ENCODE results near the gene GALNT8. TPM values are rescaled to one million over a fixed set of nuclear protein-coding genes. Genes with fewer than 3 reads are reported as not detected.

GALNT8 gene
- total RNA-seq, 1 experiment from 2014 or later = not detected

DNA sequence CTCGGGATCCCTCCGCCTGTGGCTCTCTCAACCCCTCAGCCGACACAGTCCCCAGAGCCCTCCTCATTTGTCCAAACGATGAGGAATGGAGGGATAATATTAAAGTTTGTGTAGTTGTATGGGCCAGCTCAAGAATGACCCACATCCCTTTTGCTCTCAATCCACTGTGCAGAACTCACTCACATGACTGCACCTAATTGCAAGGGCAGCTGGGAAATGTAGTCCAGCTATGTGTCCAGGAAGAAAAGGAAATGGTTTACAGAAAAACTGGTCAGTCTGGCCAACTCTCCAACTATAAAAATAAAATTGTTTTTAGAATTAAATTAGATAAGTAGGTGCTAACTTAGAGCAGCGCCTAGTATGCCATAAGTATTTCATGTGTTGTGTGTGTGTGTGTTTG is 66.6 kb downstream of the GALNT8 start:
- CTCF ChIA-PET = interaction anchor here (0.7 kb wide), 1 partner anchor 71 kb away, joined by 3 read pairs; no protein-coding TSS in a partner anchor

DNA sequence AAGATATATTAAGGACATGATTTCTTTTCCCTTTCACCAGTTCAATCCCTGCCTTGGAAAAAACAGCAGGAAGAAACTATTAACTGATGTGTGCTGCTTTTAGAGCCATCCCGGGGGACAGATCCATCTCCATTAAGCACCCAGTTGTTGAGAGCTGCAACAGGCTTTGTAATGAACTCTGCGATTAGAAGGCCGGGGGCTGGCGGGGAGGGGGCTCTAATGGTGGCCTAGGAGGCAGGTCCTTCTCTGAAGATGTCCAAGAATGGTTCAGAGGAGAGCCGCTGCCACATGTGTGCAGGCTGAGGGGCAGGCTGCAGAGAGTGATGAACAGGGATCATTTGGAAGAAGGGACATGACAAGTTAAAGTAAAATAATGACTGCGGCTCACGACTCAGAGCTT is 67.8 kb downstream of the GALNT8 start:
- Histone ChIP-seq H3K9ac (ENCODE audit: low read length) (no peak overlapping the region), H3K4me3 (replicated peaks in 1 of 2; ENCODE audit: low read depth in 1 of 2, low read length in 2 of 2) (no peak overlapping the region), H2AFZ (ENCODE audit: low read depth, low read length, poor library complexity, severe bottlenecking) (no peak overlapping the region), H3K9me3 (ENCODE audit: control insufficient read depth in 1 of 2, insufficient read depth in 1 of 2, low read depth in 1 of 2, low read length in 2 of 2) (no peaks in the 10 kb centered on the region), H3K36me3 (ENCODE audit: control insufficient read depth in 1 of 2, insufficient read depth in 2 of 2, low read length in 2 of 2) (no peaks in the 10 kb centered on the region), H4K20me1 (ENCODE audit: insufficient read depth) (no peaks in the 10 kb centered on the region), H3K27me3 (ENCODE audit: insufficient read depth, low read length) (peaks cover 42% of the 10 kb centered on the region), H3K4me1 (ENCODE audit: control insufficient read depth in 1 of 2, insufficient read depth in 2 of 2, low read length in 2 of 2) (no peaks in the 10 kb centered on the region), H3K27ac (ENCODE audit: low read depth, low read length) (no peak overlapping the region), H3K4me2 (ENCODE audit: low read length) (no peak overlapping the region), H3K79me2 (ENCODE audit: insufficient read depth, low read length) (no peaks in the 10 kb centered on the region), H3K9me2 (ENCODE audit: insufficient read depth) (no peaks in the 10 kb centered on the region)
- ChIA-PET POLR2A (no interaction called here), CTCF (interaction anchor here (1.4 kb wide), 1 partner anchor 31 kb away, joined by 3 read pairs; no protein-coding TSS in a partner anchor), RAD21 (ENCODE audit: low non-redundant PET in 1 of 2, low total read pairs in 2 of 2, uncharacterized antibody in 2 of 2, unreplicated experiment in 2 of 2) (no interaction called here)
- no peak for ATAC-seq
- BruUV-seq (replicated peaks) = no TSS peak
- TF ChIP-seq ZNF274 (IDR thresholded peaks at IDR 0.05; ENCODE audit: low read depth, low read length) = no peak
- DNase-seq (ENCODE audit: low read depth, low spot score) = no peak
- intact Hi-C loops (cut with micrococcal nuclease) = no loop called here

More for the DNA sequence above, 66.6 kb downstream of the GALNT8 start:
- no TSS peak for BruUV-seq (replicated peaks)
- no peak overlapping the region for H3K9ac ChIP-seq (ENCODE audit: low read length)
- no peaks in the 10 kb centered on the region for H3K9me2 ChIP-seq (ENCODE audit: insufficient read depth)
- peak; percentile 36; the same call in 1 of the 2 replicates for ATAC-seq
- ChIA-PET RAD21 (ENCODE audit: low non-redundant PET in 1 of 2, low total read pairs in 2 of 2, uncharacterized antibody in 2 of 2, unreplicated experiment in 2 of 2) (no interaction called here), POLR2A (no interaction called here)
- H3K4me1 ChIP-seq (ENCODE audit: control insufficient read depth in 1 of 2, insufficient read depth in 2 of 2, low read length in 2 of 2) = no peaks in the 10 kb centered on the region
- H4K20me1 ChIP-seq (ENCODE audit: insufficient read depth) = no peaks in the 10 kb centered on the region
- peaks cover 37% of the 10 kb centered on the region for H3K27me3 ChIP-seq (ENCODE audit: insufficient read depth, low read length)
- no peak overlapping the region for H3K27ac ChIP-seq (ENCODE audit: low read depth, low read length)
- no peak for DNase-seq (ENCODE audit: low read depth, low spot score)
- no peak for TF ChIP-seq EGR1 (IDR thresholded peaks at IDR 0.05; ENCODE audit: low read depth)
- peak; percentile 28; the same call in 1 of the 2 replicates for TF ChIP-seq ELF1 (IDR thresholded peaks at IDR 0.05; ENCODE audit: borderline replicate concordance, low read depth)
- no peak for TF ChIP-seq SRF (IDR thresholded peaks at IDR 0.05; ENCODE audit: low read depth)
- H3K9me3 ChIP-seq (ENCODE audit: control insufficient read depth in 1 of 2, insufficient read depth in 1 of 2, low read depth in 1 of 2, low read length in 2 of 2) = no peaks in the 10 kb centered on the region
- no peaks in the 10 kb centered on the region for H3K36me3 ChIP-seq (ENCODE audit: control insufficient read depth in 1 of 2, insufficient read depth in 2 of 2, low read length in 2 of 2)
- H2AFZ ChIP-seq (ENCODE audit: low read depth, low read length, poor library complexity, severe bottlenecking) = no peak overlapping the region
- intact Hi-C loops (cut with micrococcal nuclease) = no loop called here
- no peak overlapping the region for H3K4me3 ChIP-seq (replicated peaks in 1 of 2; ENCODE audit: low read depth in 1 of 2, low read length in 2 of 2)
- no peaks in the 10 kb centered on the region for H3K79me2 ChIP-seq (ENCODE audit: insufficient read depth, low read length)
- no peak overlapping the region for H3K4me2 ChIP-seq (ENCODE audit: low read length)

All from HCT116 (cell line).